Fibroblast of skin of back (primary cell): Measurements from ENCODE around the gene MYO1C.

Experiments
- DNase-seq: peaks from one replicate; pipeline ENCODE4 v3.0.0-alpha.2; 2013

MYO1C gene

GRCh38 chr17:1506649-1507267, 14.3 kb upstream of the MYO1C start:
- DNase-seq: no peak

DNA sequence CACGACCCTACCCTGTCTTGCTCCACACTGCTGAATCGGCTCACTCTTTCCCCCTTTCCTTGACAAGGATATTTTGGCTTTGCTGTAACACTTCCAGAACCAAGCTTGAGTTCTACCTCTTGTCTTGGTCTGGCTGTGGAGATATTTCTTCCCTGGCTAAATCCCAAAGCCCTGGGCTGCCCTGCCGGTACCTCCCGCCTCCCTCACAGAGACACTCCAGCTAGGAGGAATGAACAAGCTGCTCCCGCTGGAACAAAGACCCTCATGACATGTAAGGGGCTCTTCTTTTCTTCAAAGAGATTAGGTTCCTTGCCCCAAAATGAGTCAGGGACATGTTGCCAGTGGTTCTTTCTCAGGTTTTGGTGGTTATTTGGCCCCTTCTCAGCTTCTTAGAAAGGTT, 13.1 kb upstream of the MYO1C start:
- no peak for DNase-seq

GRCh38 chr17:1504866-1505265, 12.4 kb upstream of the MYO1C start:
- DNase-seq: no peak

GRCh38 chr17:1503699-1504098, 11.2 kb upstream of the MYO1C start:
- no peak for DNase-seq

GRCh38 chr17:1498869-1499268, 6.4 kb upstream of the MYO1C start:
- DNase-seq: no peak

GRCh38 chr17:1498233-1498632, 5.7 kb upstream of the MYO1C start:
- DNase-seq: no peak

- no peak for DNase-seq
Measured at GRCh38 chr17:1497831-1498230, 5.3 kb upstream of the MYO1C start.

- DNase-seq: no peak
Measured at GRCh38 chr17:1496869-1497268, 4.4 kb upstream of the MYO1C start.

- DNase-seq: peak; percentile 62
Measured at GRCh38 chr17:1495265-1495989, 2.9 kb upstream of the MYO1C start.

DNA sequence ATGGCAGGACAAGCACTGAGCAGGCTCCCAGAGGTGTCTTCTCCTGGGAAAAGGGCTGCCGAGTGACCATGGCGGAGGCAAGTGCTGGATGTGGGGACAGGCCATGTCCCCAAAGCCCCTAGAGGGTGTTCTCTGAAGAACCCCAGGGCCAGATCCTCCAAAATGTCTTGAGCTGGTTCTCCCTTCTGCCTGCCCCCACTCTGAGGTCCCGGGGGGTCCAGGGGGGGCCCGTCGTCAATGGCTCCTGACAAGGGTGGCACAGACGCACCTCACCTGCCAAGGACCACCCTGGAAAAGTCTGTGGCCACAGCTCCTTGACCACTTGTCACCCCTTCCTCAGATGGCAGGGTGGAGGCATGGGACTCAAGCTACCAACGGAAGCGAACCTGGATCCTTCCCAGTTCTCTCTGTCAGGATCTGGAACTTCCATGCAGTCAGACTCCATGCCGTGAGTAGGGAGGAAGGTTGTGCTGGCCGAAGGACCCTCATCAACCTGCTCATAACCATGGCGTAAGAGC, 2.3 kb upstream of the MYO1C start:
- no peak for DNase-seq

GRCh38 chr17:1494203-1494602, 1.7 kb upstream of the MYO1C start:
- DNase-seq: no peak

DNA sequence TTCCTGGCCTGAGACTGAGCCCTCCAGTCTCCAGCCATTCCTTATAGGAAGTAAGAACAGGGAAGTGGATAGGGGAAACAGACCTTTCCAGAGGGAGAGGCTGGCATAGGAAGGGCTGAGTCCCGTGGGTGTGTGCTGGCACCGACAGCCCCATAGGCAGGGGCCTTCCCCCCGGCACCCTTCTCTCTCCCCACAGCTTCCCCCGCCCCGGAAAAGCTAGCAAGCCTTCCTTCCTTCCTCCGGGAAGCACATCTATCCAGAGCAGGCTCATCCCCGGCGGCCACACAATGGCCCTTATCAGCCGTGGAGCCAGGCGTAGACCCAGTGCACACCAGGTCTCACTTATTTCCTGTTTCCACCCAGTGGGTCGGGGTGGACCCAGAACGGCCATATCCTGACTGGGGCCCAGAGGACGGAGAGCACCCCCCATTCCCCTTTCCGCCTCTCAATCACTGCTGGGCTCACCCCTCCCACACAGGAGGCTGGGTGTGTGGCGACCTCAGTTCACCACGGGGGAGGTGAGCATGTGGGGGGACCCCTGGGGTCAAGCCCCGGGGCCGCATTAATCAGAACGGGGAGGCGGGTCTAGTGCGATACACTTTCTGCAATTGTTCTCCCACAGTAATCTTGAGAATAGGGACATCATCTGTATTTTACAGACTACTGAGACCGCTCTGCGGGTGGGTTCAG, 950 bp upstream of the MYO1C start:
- no peak for DNase-seq

GRCh38 chr17:1491443-1492248, 840 bp downstream of the MYO1C start:
- peak; percentile 66 for DNase-seq

GRCh38 chr17:1490643-1491442, 1.6 kb downstream of the MYO1C start:
- DNase-seq: peak; percentile 45

DNA sequence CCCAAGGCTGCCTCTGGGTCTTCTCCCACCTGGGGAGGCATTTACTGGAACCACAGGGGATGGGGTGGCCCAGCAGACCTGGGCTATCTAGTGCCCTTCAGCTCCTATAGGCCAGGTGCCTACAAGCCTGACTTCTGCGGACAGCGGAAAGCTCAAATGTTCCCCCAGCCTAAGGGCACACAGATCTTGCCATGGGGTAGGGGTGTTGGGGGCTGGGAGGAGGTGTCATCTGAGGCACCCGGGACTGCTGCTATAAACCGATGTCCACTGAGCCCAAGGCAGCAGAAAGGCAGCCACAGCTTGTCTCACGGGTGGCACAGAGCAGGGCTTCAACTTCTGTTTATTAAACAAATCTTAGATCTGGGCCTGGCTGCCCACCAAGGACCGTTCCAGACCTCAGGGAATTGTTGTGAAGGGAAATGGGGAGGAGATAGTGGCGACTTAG, 3.6 kb downstream of the MYO1C start:
- DNase-seq: no peak

DNA sequence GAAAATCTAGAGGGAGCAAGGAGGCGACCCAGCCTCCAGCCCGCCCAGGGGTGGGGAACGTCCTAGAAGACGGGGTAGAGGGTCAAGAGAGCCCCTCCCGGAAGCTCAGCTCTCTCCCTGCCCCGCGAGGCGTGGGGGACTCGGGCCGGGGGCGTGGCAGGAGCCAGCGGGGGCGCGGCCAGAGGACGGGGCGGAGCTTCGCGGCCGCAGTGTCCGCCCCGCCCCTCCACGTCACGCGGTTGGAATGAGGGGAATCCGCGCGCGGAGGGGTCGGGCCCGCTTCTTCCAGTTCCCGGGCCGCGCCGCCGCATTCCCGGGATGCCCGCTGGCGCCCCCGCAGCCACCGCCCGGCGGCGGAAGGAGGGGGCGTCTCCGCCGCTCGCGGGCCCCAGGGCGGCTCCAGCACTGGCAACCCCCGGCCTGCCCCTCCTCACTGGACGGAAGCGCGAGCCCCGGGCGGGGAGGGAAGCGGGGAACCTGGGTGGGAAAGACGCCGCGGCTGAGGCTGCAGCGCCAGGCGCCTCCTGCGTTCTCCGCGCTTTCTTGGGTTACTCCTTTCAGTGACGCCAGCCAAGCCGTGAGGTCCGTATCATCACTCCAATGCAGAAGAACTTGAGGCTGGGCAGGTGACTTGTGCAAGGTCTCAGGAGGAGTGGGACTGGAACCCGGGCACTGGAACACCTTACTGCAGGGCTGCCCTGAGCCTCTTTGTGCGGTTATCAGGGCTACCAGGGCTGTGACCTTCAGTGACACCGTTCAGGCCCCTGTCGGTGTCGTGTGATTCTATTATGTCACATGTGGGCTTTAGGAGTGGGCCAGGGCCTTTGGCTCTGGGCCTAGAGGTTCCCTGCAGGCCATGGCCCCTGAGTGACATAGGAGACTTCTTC, 4.3 kb downstream of the MYO1C start:
- peak; percentile 91 for DNase-seq

- peak; percentile 85 for DNase-seq
Measured at GRCh38 chr17:1486802-1487695, 5.4 kb downstream of the MYO1C start.

- DNase-seq: peak; percentile 85
Measured at GRCh38 chr17:1485423-1486376, 6.8 kb downstream of the MYO1C start.
